SK-N-SH (cell line): ENCODE results near the gene DCP1B.

Experiments used
- ELF1 ChIP-seq: IDR thresholded peaks from 2 replicates; pipeline ENCODE4 v1.4.0; 2012
- EZH2phosphoT487 ChIP-seq: fragments of 200-600 bp; sonication (generic); IDR thresholded peaks from 2 replicates; pipeline ENCODE4 v1.6.1; 2017; ENCODE audit warnings: low read depth, mixed run types, mild to moderate bottlenecking, antibody characterized with exemption, moderate library complexity, borderline replicate concordance
- FOXJ3 ChIP-seq: sonication (generic); formaldehyde crosslinking; IDR thresholded peaks from 2 replicates; pipeline ENCODE4 v1.5.1; 2020; ENCODE audit warnings: mild to moderate bottlenecking, missing genetic modification reagents
- JUND ChIP-seq: IDR thresholded peaks from 2 replicates; pipeline ENCODE4 v1.4.0; 2012
- PBX3 ChIP-seq: IDR thresholded peaks from 2 replicates; pipeline ENCODE4; 2012
- RFX5 ChIP-seq: IDR thresholded peaks from 2 replicates; pipeline ENCODE4 v1.6.1; 2012; ENCODE audit warnings: mild to moderate bottlenecking, improper control_type of control experiment, low read length
- SMC3 ChIP-seq: IDR thresholded peaks from 2 replicates; pipeline ENCODE4 v1.6.1; 2012; ENCODE audit warnings: low read depth, low read length, improper control_type of control experiment
- TAF1 ChIP-seq: IDR thresholded peaks from 2 replicates; pipeline ENCODE4 v1.6.1; 2012; ENCODE audit warnings: low read depth, mild to moderate bottlenecking, low read length, moderate library complexity, borderline replicate concordance
- TF ChIP-seq, protein P1 (sequence below): fragments of 200-600 bp; sonication (generic); IDR thresholded peaks from 2 replicates; pipeline ENCODE4 v1.6.1; 2017; ENCODE audit warnings: antibody characterized with exemption, mild to moderate bottlenecking, moderate library complexity
- TF ChIP-seq, protein P2 (sequence below): IDR thresholded peaks from 2 replicates; pipeline ENCODE4 v1.6.1; 2012; ENCODE audit warnings: mild to moderate bottlenecking, low read depth, low read length, moderate library complexity

DNA sequence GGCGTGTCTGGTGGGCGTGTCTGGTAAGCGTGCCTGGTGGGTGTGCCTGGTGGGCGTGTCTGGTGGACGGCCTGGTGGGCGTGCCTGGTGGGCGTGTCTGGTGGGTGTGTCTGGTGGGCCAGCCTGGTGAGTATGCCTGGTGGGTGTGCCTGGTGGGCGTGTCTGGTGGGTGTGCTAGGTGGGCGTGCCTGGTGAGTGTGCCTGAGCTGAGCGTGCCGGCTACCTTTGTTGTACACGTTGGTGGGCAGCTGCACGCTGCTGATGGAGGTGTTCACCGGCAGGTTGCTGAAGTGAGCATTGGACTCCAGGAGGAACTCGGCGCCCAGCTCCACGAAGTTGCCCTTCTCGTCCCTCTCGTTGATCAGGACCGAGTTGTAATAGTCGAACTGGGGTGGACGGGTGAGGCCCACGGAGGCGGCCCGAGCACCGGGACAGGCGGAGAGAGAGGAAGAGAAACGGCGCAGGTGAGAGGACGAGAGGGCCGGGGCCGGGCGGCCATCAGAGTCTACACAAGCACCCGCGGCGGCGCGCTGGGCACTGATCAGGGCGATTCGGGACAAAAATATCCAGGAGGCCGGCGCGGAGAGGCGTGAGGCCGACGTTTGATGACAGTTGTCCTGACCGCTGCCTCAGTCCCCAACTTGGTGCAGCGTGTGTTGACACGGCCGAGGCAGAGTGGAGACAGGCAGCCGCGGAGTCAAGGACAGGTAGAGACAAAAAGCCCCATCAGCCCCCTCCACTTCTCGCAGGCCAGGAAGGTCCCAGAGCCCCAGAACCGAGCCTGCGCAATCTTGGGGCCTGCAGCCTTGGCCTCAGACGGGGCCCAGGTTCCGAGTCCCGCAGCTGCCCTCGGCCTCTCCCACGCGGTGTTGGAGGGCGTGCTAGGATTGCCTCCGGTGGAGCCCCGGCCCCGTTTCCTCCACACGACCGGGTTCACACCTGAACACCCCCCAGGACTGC is 96.3 kb downstream of the DCP1B start:
- no peak for TF ChIP-seq SMC3
- TF ChIP-seq, protein P1, sequence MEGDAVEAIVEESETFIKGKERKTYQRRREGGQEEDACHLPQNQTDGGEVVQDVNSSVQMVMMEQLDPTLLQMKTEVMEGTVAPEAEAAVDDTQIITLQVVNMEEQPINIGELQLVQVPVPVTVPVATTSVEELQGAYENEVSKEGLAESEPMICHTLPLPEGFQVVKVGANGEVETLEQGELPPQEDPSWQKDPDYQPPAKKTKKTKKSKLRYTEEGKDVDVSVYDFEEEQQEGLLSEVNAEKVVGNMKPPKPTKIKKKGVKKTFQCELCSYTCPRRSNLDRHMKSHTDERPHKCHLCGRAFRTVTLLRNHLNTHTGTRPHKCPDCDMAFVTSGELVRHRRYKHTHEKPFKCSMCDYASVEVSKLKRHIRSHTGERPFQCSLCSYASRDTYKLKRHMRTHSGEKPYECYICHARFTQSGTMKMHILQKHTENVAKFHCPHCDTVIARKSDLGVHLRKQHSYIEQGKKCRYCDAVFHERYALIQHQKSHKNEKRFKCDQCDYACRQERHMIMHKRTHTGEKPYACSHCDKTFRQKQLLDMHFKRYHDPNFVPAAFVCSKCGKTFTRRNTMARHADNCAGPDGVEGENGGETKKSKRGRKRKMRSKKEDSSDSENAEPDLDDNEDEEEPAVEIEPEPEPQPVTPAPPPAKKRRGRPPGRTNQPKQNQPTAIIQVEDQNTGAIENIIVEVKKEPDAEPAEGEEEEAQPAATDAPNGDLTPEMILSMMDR: no peak
- no peak for TF ChIP-seq ELF1
- no peak for TF ChIP-seq JUND
- no peak for TF ChIP-seq TAF1
- no peak for TF ChIP-seq EZH2phosphoT487
- no peak for TF ChIP-seq RFX5
- TF ChIP-seq, protein P2, sequence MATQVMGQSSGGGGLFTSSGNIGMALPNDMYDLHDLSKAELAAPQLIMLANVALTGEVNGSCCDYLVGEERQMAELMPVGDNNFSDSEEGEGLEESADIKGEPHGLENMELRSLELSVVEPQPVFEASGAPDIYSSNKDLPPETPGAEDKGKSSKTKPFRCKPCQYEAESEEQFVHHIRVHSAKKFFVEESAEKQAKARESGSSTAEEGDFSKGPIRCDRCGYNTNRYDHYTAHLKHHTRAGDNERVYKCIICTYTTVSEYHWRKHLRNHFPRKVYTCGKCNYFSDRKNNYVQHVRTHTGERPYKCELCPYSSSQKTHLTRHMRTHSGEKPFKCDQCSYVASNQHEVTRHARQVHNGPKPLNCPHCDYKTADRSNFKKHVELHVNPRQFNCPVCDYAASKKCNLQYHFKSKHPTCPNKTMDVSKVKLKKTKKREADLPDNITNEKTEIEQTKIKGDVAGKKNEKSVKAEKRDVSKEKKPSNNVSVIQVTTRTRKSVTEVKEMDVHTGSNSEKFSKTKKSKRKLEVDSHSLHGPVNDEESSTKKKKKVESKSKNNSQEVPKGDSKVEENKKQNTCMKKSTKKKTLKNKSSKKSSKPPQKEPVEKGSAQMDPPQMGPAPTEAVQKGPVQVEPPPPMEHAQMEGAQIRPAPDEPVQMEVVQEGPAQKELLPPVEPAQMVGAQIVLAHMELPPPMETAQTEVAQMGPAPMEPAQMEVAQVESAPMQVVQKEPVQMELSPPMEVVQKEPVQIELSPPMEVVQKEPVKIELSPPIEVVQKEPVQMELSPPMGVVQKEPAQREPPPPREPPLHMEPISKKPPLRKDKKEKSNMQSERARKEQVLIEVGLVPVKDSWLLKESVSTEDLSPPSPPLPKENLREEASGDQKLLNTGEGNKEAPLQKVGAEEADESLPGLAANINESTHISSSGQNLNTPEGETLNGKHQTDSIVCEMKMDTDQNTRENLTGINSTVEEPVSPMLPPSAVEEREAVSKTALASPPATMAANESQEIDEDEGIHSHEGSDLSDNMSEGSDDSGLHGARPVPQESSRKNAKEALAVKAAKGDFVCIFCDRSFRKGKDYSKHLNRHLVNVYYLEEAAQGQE: no peak
- TF ChIP-seq FOXJ3 (CRISPR knock-in tag): no peak
- no peak for TF ChIP-seq PBX3
